Neural progenitor cell (in vitro differentiated cells): ENCODE measurements around the gene CUL1. TPM values are rescaled to one million over a fixed set of nuclear protein-coding genes. Genes with fewer than 3 reads are reported as not detected.

ENCODE experiments used
- DNase-seq: peaks from one replicate; pipeline ENCODE4 v3.0.0-alpha.2; 2016; ENCODE audit warnings: low spot score
- H2AFZ ChIP-seq: fragments of 200-600 bp; sonication (generic); replicated peaks from 2 replicates; pipeline ENCODE4 v1.6.1; 2016; ENCODE audit warnings: antibody characterized with exemption
- H3F3A ChIP-seq: fragments of 200-600 bp; sonication (generic); 2 replicates; pipeline ENCODE4 v1.6.1; 2016; ENCODE audit warnings: antibody characterized with exemption, low read depth
- H3K27ac ChIP-seq: fragments of 200-600 bp; sonication (generic); 2 replicates; pipeline ENCODE4 v1.5.1; 2016; ENCODE audit warnings: mild to moderate bottlenecking
- H3K27me3 ChIP-seq: fragments of 200-600 bp; sonication (generic); 2 replicates; pipeline ENCODE4 v1.6.1; 2016; ENCODE audit warnings: mild to moderate bottlenecking, moderate library complexity
- H3K36me3 ChIP-seq: fragments of 200-600 bp; sonication (generic); 2 replicates; pipeline ENCODE4 v1.5.1; 2016
- H3K4me1 ChIP-seq: fragments of 200-600 bp; sonication (generic); 2 replicates; pipeline ENCODE4 v1.6.1; 2016; ENCODE audit warnings: mixed run types
- H3K4me2 ChIP-seq: fragments of 200-600 bp; sonication (generic); 2 replicates; pipeline ENCODE4 v1.6.1; 2016
- H3K4me3 ChIP-seq: fragments of 200-600 bp; sonication (generic); 2 replicates; pipeline ENCODE4 v1.5.1; 2016
- H3K79me2 ChIP-seq: fragments of 200-600 bp; sonication (generic); 2 replicates; pipeline ENCODE4 v1.6.1; 2016; ENCODE audit warnings: low read depth
- H3K9ac ChIP-seq: fragments of 200-600 bp; sonication (generic); 2 replicates; pipeline ENCODE4 v1.6.1; 2016
- H3K9me3 ChIP-seq: fragments of 200-600 bp; sonication (generic); 2 replicates; pipeline ENCODE4 v1.5.1; 2016; ENCODE audit warnings: low read depth
- H4K20me1 ChIP-seq: fragments of 200-600 bp; sonication (generic); 2 replicates; pipeline ENCODE4 v1.6.1; 2016; ENCODE audit warnings: low read depth
- H3K27ac Mint-ChIP-seq: 3 replicates; pipeline ENCODE4 v1.8.0; 2021; ENCODE audit warnings: mixed read lengths
- H3K27me3 Mint-ChIP-seq: 2 replicates; pipeline ENCODE4 v1.8.0; 2022; ENCODE audit warnings: low read depth, mild to moderate bottlenecking, inconsistent platforms, moderate library complexity, mixed read lengths; ENCODE audit not compliant: insufficient read depth
- H3K36me3 Mint-ChIP-seq: 3 replicates; pipeline ENCODE4 v1.8.0; 2021; ENCODE audit warnings: mixed read lengths
- H3K4me1 Mint-ChIP-seq: 3 replicates; pipeline ENCODE4 v1.8.0; 2021; ENCODE audit warnings: mixed read lengths
- H3K4me3 Mint-ChIP-seq: 3 replicates; pipeline ENCODE4 v1.8.0; 2021; ENCODE audit warnings: mild to moderate bottlenecking, moderate library complexity, mixed read lengths
- H3K9me3 Mint-ChIP-seq: 3 replicates; pipeline ENCODE4 v1.8.0; 2020; ENCODE audit warnings: mixed read lengths
- CTCF ChIP-seq: fragments of 200-600 bp; sonication (generic); IDR thresholded peaks from 2 replicates; pipeline ENCODE4 v1.5.1; 2017; ENCODE audit warnings: antibody characterized with exemption, mild to moderate bottlenecking
- EZH2 ChIP-seq: fragments of 200-600 bp; sonication (generic); IDR thresholded peaks from 2 replicates; pipeline ENCODE4 v1.6.1; 2017; ENCODE audit warnings: antibody characterized with exemption, mild to moderate bottlenecking, moderate library complexity
- EZH2phosphoT487 ChIP-seq: fragments of 200-600 bp; sonication (generic); IDR thresholded peaks from 2 replicates; pipeline ENCODE4 v1.6.1; 2017; ENCODE audit warnings: antibody characterized with exemption
- total RNA-seq: library from RNA; depleted of rRNA; stranded (reverse); fragments of >200 nt; gene quantifications from 2 replicates; pipeline ENCODE4 v1.2.3, GENCODE V29; 2015; ENCODE audit warnings: low replicate concordance

The CUL1 gene
- total RNA-seq, 1 donor from 2014 or later = 89.3 TPM

GRCh38 chr7:148783801-148784527 lies 85.3 kb downstream of the CUL1 start:
- Histone ChIP-seq H2AFZ (no peak overlapping the region), H3K36me3 (peaks cover 21% of the 10 kb centered on the region), H3K4me3 (no peak overlapping the region), H3K79me2 (no peaks in the 10 kb centered on the region), H3K9me3 (no peaks in the 10 kb centered on the region), H3K9ac (no peak overlapping the region), H3K4me2 (no peak overlapping the region), H4K20me1 (no peaks in the 10 kb centered on the region), H3K4me1 (no peaks in the 10 kb centered on the region), H3K27me3 (no peaks in the 10 kb centered on the region), H3F3A (no peaks in the 10 kb centered on the region), H3K27ac (no peak overlapping the region)
- Mint-ChIP-seq H3K9me3 (no peaks in the 10 kb centered on the region), H3K4me3 (no peak overlapping the region), H3K27ac (no peak overlapping the region), H3K36me3 (peaks cover 35% of the 10 kb centered on the region), H3K4me1 (no peaks in the 10 kb centered on the region), H3K27me3 (peaks cover 3% of the 10 kb centered on the region)
- no peak for DNase-seq
- TF ChIP-seq CTCF (no peak), EZH2 (no peak), EZH2phosphoT487 (no peak)

DNA sequence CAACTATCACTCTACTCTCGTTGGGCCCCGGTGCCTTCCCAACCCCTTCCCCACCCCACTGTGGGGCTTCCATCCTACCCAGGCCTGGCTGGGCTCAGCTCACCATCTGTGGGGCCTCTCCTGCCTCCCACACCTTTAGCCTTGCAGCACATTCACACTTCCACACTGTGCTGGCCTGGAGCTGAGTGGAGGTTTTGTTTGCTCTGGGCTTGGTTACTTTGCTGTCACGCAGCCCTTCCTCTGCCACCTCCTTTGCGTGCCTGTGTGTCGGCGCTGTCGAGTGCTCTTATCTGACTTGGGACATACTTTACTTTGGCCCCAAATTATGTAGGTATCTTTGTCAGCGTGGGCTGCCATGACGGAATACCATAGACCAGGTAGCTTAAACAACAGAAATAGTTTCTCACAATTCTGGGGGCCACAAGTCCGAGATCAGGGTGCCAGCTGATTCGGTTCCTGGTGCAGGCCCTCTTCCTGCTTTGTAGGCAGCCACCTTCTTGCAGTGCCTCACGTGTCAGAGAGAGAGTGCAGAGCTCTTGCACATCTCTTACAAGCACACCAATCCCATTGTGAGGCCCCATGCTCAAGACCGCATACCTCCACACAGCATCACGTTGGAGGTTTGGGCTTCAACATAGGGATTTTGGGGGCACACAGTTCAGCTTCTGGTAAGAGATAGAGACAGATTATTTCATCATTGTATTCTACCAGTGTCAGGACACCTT lies 89.0 kb downstream of the CUL1 start:
- no peaks in the 10 kb centered on the region for H3K27me3 ChIP-seq
- no peak overlapping the region for H3K9ac ChIP-seq
- H3K79me2 ChIP-seq = no peaks in the 10 kb centered on the region
- no peak overlapping the region for H3K4me3 ChIP-seq
- H3K27ac ChIP-seq = no peak overlapping the region
- Mint-ChIP-seq H3K4me3 (no peak overlapping the region), H3K36me3 (peaks cover 41% of the 10 kb centered on the region), H3K27me3 (peaks cover 3% of the 10 kb centered on the region), H3K9me3 (no peaks in the 10 kb centered on the region), H3K27ac (no peak overlapping the region), H3K4me1 (no peaks in the 10 kb centered on the region)
- H2AFZ ChIP-seq = no peak overlapping the region
- TF ChIP-seq EZH2 = no peak
- TF ChIP-seq EZH2phosphoT487 = no peak
- no peak for TF ChIP-seq CTCF
- no peak for DNase-seq
- H3K9me3 ChIP-seq = no peaks in the 10 kb centered on the region
- no peaks in the 10 kb centered on the region for H3K4me1 ChIP-seq
- no peaks in the 10 kb centered on the region for H3F3A ChIP-seq
- H4K20me1 ChIP-seq = no peaks in the 10 kb centered on the region
- H3K36me3 ChIP-seq = peaks cover 28% of the 10 kb centered on the region
- H3K4me2 ChIP-seq = no peak overlapping the region

- Mint-ChIP-seq H3K27me3 (peaks cover 3% of the 10 kb centered on the region), H3K36me3 (peaks cover 53% of the 10 kb centered on the region), H3K27ac (no peak overlapping the region), H3K9me3 (peaks cover 4% of the 10 kb centered on the region), H3K4me1 (no peaks in the 10 kb centered on the region), H3K4me3 (no peak overlapping the region)
- Histone ChIP-seq H3K79me2 (no peaks in the 10 kb centered on the region), H3K9me3 (no peaks in the 10 kb centered on the region), H3K27ac (no peak overlapping the region), H3K4me3 (no peak overlapping the region), H4K20me1 (no peaks in the 10 kb centered on the region), H3K4me1 (no peaks in the 10 kb centered on the region), H3K27me3 (no peaks in the 10 kb centered on the region), H3K4me2 (no peak overlapping the region), H3K9ac (no peak overlapping the region), H3K36me3 (peaks cover 27% of the 10 kb centered on the region), H3F3A (no peaks in the 10 kb centered on the region), H2AFZ (no peak overlapping the region)
- DNase-seq = no peak
- TF ChIP-seq EZH2phosphoT487 (no peak), EZH2 (no peak), CTCF (no peak)
Measured at GRCh38 chr7:148789220-148789619, 90.5 kb downstream of the CUL1 start.
